Stomach (tissue), 9 donors: ENCODE measurements around the gene DSE. TPM values are rescaled to one million over a fixed set of nuclear protein-coding genes. Genes with fewer than 3 reads are reported as not detected.

Experiments
- DNase-seq, 2 donors: peaks; one replicate each; pipeline versions ENCODE4 v3.0.0 to v3.0.0-alpha.2; 2013 to 2019
- H3K27ac ChIP-seq, 5 donors: fragments of 200-600 bp in 4 of 5; sonication (generic) in 4 of 5; one replicate each; pipeline ENCODE4 v1.5.1; 2013 to 2019; ENCODE audit warnings: mild to moderate bottlenecking in 1 of 5, moderate library complexity in 1 of 5
- H3K27me3 ChIP-seq, 3 donors: fragments of 200-600 bp; sonication (generic); one replicate each; pipeline ENCODE4 v1.5.1; 2017 to 2019; ENCODE audit warnings: mixed run types in 1 of 3
- H3K36me3 ChIP-seq, 4 donors: fragments of 200-600 bp; sonication (generic); 1 replicate in 3 of 4; 2 replicates in 1 of 4; pipeline ENCODE4 v1.5.1; 2016 to 2019
- H3K4me1 ChIP-seq, 4 donors: fragments of 200-600 bp; sonication (generic); one replicate each; pipeline ENCODE4 v1.5.1; 2016 to 2019
- H3K4me3 ChIP-seq, 4 donors: fragments of 200-600 bp; sonication (generic) in 3 of 4; one replicate each; pipeline ENCODE4 v1.5.1; 2016 to 2019; ENCODE audit warnings: mild to moderate bottlenecking in 1 of 4
- H3K9me3 ChIP-seq, 4 donors: fragments of 200-600 bp; sonication (generic); one replicate each; pipeline ENCODE4 v1.5.1; 2016 to 2019
- EP300 ChIP-seq: sonication (generic); formaldehyde crosslinking; IDR thresholded peaks from one replicate; pipeline ENCODE4 v1.6.1; 2017; ENCODE audit warnings: antibody characterized with exemption
- POLR2A ChIP-seq, 4 donors: fragments of 450-650 bp; IDR thresholded peaks; one replicate each; pipeline ENCODE4 v1.6.1; 2016; ENCODE audit warnings: antibody characterized with exemption in 4 of 4, control low read depth in 2 of 4, mild to moderate bottlenecking in 1 of 4, moderate library complexity in 1 of 4
- POLR2AphosphoS5 ChIP-seq, 3 donors: sonication (generic); formaldehyde crosslinking; IDR thresholded peaks; one replicate each; pipeline ENCODE4 v1.6.1; 2016; ENCODE audit warnings: antibody characterized with exemption in 3 of 3
- WGBS, 5 donors: extraction: QIAGEN DNeasy Blood & Tissue Kit in 3 of 5; methylation state at CpG; one replicate each; pipeline versions ENCODE4 v1.1.5 to v1.1.7; 2013 to 2018; 5-methylcytosine and 5-hydroxymethylcytosine counted together
- intact Hi-C: fragments of 100-400 bp; cut with DNase I; formaldehyde crosslinking; loops from one replicate; pipeline ENCODE4 v1.15.1; 2023; ENCODE audit warnings: low total_unique reads
- polyA plus RNA-seq, 3 donors: library from polyadenylated mRNA; stranded (reverse); fragments of 200-250 nt; gene quantifications; one replicate each; pipeline ENCODE4 v1.2.3, GENCODE V29; 2013
- total RNA-seq, 5 donors: library from RNA; depleted of rRNA; stranded (reverse); fragments of >200 nt; gene quantifications; one replicate each; pipeline versions ENCODE4 v1.1.0 to v1.2.3, GENCODE V29; 2014 to 2016
- TF ChIP-seq, protein P1 (sequence below), 7 experiments: fragments of 450-650 bp in 4 of 7; fragments of 200-600 bp in 3 of 7; sonication (generic) in 3 of 7; IDR thresholded peaks; one replicate each; pipeline ENCODE4 v1.5.1; 2016 to 2019; ENCODE audit warnings: antibody characterized with exemption in 7 of 7, control low read depth in 2 of 7, mild to moderate bottlenecking in 1 of 7
- donor health status: healthy with polysubstance abuse.
- donor health status: Bipolar disorder and iron deficiency.
- donor health status: healthy.

DSE gene
- total and polyA plus RNA-seq, 8 donors: 3.8 to 39.8 (median 12.5) TPM

DNA sequence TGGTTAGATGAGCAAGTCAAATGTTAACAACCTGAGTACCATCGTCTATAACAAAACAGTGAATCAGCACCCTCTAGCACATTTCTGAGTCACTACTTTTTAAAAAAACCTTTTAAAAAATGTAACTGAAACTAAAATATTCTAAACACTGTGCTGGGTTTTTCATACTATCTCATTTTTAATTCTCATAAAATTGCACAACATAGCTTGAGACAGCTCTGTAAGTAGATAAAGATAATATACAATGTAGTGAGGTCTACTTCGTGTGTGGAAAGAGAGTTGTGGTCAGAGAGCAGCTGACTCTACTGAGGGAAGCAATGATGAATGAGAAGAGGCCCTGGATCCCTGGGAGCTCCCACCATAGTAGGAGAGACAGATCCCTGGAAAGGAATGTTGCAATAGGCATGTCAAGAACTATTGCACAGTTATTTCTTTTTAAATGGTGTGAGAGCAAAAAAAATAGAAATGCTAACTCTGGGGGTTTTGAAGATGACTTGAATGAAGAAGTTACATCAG is 76.8 kb downstream of the DSE start:
- no peak overlapping the region for H3K4me3 ChIP-seq
- no peak for TF ChIP-seq EP300
- TF ChIP-seq, protein P1, sequence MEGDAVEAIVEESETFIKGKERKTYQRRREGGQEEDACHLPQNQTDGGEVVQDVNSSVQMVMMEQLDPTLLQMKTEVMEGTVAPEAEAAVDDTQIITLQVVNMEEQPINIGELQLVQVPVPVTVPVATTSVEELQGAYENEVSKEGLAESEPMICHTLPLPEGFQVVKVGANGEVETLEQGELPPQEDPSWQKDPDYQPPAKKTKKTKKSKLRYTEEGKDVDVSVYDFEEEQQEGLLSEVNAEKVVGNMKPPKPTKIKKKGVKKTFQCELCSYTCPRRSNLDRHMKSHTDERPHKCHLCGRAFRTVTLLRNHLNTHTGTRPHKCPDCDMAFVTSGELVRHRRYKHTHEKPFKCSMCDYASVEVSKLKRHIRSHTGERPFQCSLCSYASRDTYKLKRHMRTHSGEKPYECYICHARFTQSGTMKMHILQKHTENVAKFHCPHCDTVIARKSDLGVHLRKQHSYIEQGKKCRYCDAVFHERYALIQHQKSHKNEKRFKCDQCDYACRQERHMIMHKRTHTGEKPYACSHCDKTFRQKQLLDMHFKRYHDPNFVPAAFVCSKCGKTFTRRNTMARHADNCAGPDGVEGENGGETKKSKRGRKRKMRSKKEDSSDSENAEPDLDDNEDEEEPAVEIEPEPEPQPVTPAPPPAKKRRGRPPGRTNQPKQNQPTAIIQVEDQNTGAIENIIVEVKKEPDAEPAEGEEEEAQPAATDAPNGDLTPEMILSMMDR (IDR thresholded peaks at IDR 0.05): no peak
- TF ChIP-seq POLR2A (IDR thresholded peaks at IDR 0.05): no peak
- no peak for TF ChIP-seq POLR2AphosphoS5 (IDR thresholded peaks at IDR 0.05)
- peaks cover 0 to 44% (median 16%) of the 10 kb centered on the region in 4 donors for H3K4me1 ChIP-seq
- intact Hi-C loops: no loop called here
- DNase-seq: peak in 1 of 2 donors; percentile 16
- no peaks in the 10 kb centered on the region for H3K9me3 ChIP-seq
- WGBS, 5 donors: 14 to 20% (median 18%) methylated on average over 2 of the region's 2 CpGs
- no peaks in the 10 kb centered on the region for H3K27me3 ChIP-seq
- H3K27ac ChIP-seq: peak overlapping the region in 2 of 5 donors; percentile 19 to 44
- H3K36me3 ChIP-seq: no peaks in the 10 kb centered on the region

DNA sequence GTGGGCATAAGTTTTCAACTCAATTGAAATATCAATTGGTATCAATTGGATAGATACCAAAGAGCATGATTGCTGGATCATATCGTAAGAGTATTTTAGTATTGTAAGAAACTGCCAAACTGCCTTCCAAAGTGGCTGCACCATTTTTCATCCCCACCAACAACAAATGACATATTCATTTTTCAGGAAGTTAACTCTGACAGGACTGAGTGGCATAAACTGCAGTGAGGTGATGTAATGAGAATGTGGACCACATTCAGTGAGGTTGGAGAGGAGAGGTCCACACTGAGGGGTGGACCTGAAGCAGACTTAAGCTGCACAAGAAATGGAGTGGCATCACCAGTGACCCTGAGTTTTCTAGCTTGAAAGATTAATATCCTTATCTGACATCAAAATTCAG is 78.8 kb downstream of the DSE start:
- no peak for DNase-seq
- H3K9me3 ChIP-seq: no peaks in the 10 kb centered on the region
- TF ChIP-seq POLR2A (IDR thresholded peaks at IDR 0.05) (no peak), EP300 (no peak), POLR2AphosphoS5 (IDR thresholded peaks at IDR 0.05) (no peak)
- TF ChIP-seq, protein P1 (IDR thresholded peaks at IDR 0.05): no peak
- intact Hi-C loops: no loop called here
- no peaks in the 10 kb centered on the region for H3K27me3 ChIP-seq
- no peak overlapping the region for H3K4me3 ChIP-seq
- no peaks in the 10 kb centered on the region for H3K36me3 ChIP-seq
- no peak overlapping the region for H3K27ac ChIP-seq
- 59 to 86% (median 84%) methylated on average over 1 of the region's 1 CpG for WGBS, 5 donors
- peaks cover 0 to 39% (median 16%) of the 10 kb centered on the region in 4 donors for H3K4me1 ChIP-seq

DNA sequence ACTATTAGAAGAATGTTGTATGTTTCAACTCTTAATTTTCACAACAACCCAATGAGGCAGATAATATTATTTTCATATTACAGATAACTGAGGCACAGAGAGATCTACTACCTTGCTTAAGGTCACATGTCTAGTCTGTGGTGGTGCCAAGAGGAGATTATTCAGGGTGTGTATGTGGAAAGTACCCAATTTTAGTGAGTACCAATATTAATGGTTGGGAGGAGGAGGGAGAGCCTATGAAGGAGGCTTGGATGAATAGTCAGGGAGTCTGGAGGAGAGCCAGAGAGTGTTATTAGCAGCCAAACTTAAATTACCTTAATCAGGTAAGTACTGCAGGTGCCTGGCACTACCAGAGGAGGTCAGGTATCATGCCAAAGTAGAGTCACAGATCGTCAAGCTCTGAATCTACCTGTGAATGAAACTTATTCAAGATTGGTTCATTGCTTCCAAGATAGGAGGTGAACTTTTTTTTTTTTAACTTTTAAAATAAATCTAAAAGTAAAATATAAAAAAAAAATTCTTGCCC is 79.5 kb downstream of the DSE start:
- intact Hi-C loops: no loop called here
- H3K4me1 ChIP-seq: peaks cover 0 to 39% (median 16%) of the 10 kb centered on the region in 4 donors
- H3K4me3 ChIP-seq: no peak overlapping the region
- TF ChIP-seq POLR2AphosphoS5 (IDR thresholded peaks at IDR 0.05) (no peak), POLR2A (IDR thresholded peaks at IDR 0.05) (no peak), EP300 (no peak)
- TF ChIP-seq, protein P1 (IDR thresholded peaks at IDR 0.05): no peak
- 31 to 70% (median 42%) methylated on average over 1 of the region's 1 CpG for WGBS, 5 donors
- DNase-seq: peak in 1 of 2 donors; percentile 40
- H3K36me3 ChIP-seq: no peaks in the 10 kb centered on the region
- no peak overlapping the region for H3K27ac ChIP-seq
- no peaks in the 10 kb centered on the region for H3K27me3 ChIP-seq
- H3K9me3 ChIP-seq: no peaks in the 10 kb centered on the region

DNA sequence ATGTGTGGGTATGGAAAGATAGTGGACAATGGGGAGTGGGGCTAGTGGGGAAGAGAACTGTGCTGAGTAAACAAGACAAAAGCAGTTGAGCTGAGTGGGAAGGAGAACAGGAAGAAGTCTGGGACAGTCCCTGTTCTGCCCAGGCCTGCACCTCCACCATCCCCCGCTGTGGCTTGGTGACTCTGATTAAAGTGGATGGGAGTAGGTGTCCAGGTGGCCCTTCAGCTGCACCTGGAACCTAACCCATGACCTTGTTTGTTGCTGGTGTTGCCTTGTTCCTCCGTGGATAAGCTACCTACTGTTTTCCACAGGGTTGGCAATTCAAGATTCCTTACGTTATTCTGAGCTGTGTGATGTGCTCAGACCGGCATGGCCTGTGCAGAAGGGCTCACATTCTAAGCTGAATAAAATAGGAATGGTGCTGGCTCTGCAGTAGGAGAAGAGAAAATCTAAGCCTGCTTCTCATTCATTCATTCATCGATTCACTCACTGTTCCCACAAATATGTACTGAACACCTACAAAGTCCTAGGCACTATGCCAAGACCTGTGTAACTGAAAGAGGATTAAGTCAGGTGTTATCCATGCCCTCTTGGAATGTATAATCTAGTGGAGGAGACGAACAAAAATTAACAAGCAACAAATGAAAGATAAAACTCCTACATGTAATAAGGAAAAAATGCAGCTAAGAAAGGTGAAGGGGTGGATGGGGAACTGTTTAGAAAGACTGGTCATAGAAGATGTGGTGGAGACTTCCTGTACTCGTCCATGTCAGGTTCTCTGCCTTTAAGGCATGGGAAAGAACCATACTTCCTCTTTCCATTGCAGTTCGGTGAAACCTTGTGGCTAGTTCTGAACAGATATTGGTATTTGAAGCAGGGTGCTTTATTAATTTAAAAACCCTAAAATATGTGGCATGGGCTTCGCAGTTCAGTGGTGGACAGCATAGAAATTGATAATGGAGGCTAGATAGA is 80.3 kb downstream of the DSE start:
- TF ChIP-seq POLR2AphosphoS5 (IDR thresholded peaks at IDR 0.05) (no peak), EP300 (no peak), POLR2A (IDR thresholded peaks at IDR 0.05) (no peak)
- TF ChIP-seq, protein P1 (IDR thresholded peaks at IDR 0.05): no peak
- Histone ChIP-seq H3K4me1 (peaks cover 0 to 39% (median 16%) of the 10 kb centered on the region in 4 donors), H3K27me3 (no peaks in the 10 kb centered on the region), H3K27ac (peak overlapping the region in 2 of 5 donors; percentile 15 to 32), H3K4me3 (no peak overlapping the region), H3K9me3 (no peaks in the 10 kb centered on the region), H3K36me3 (no peaks in the 10 kb centered on the region)
- DNase-seq: peak; percentile 15 to 50
- intact Hi-C loops: no loop called here
- 53 to 66% (median 58%) methylated on average over 9 of the region's 9 CpGs for WGBS, 5 donors
